ENCODE results near the gene RAPGEF6. TPM values are rescaled to one million over a fixed set of nuclear protein-coding genes. Genes with fewer than 3 reads are reported as not detected.

RAPGEF6 gene
- total and polyA plus RNA-seq, 9 donors: 5.8 to 21.4 (median 7.7) TPM

GRCh38 chr5:131671994-131672655 is 37.1 kb upstream of the RAPGEF6 start:
- H3K27me3 ChIP-seq (ENCODE audit: control insufficient read depth, insufficient read depth, low read length): no peaks in the 10 kb centered on the region
- WGBS (ENCODE audit: insufficient coverage): 30% methylated on average over 2 of the region's 2 CpGs
- no peaks in the 10 kb centered on the region for H3K9me3 ChIP-seq (replicated peaks; ENCODE audit: control insufficient read depth, low read depth, low read length)
- peaks cover 7% of the 10 kb centered on the region for H3K4me1 ChIP-seq (ENCODE audit: control insufficient read depth, insufficient read depth, low read length)
- no peak overlapping the region for H3K4me3 ChIP-seq (ENCODE audit: low read length)
- DNase-seq: peak; percentile 85
- peaks cover 25% of the 10 kb centered on the region for H3K36me3 ChIP-seq (ENCODE audit: control insufficient read depth, insufficient read depth, low read length)
- peak overlapping the region; percentile 42 for H3K27ac ChIP-seq (ENCODE audit: low read length)

GRCh38 chr5:131671409-131671808 is 36.4 kb upstream of the RAPGEF6 start:
- Histone ChIP-seq H3K27me3 (ENCODE audit: control insufficient read depth, insufficient read depth, low read length) (no peaks in the 10 kb centered on the region), H3K36me3 (ENCODE audit: control insufficient read depth, insufficient read depth, low read length) (peaks cover 18% of the 10 kb centered on the region)

GRCh38 chr5:131664929-131665328 is 29.9 kb upstream of the RAPGEF6 start:
- H3K36me3 ChIP-seq (ENCODE audit: control insufficient read depth, insufficient read depth, low read length): peaks cover 30% of the 10 kb centered on the region
- no peak overlapping the region for H3K4me3 ChIP-seq (ENCODE audit: low read length)
- no CpG with 5 or more reads among the region's 1 CpG for WGBS (ENCODE audit: insufficient coverage)
- peaks cover 18% of the 10 kb centered on the region for H3K9me3 ChIP-seq (replicated peaks; ENCODE audit: control insufficient read depth, low read depth, low read length)
- H3K27me3 ChIP-seq (ENCODE audit: control insufficient read depth, insufficient read depth, low read length): no peaks in the 10 kb centered on the region
- H3K4me1 ChIP-seq (ENCODE audit: control insufficient read depth, insufficient read depth, low read length): no peaks in the 10 kb centered on the region
- no peak overlapping the region for H3K27ac ChIP-seq (ENCODE audit: low read length)
- no peak for DNase-seq

More at GRCh38 chr5:131671409-131671808, 36.4 kb upstream of the RAPGEF6 start:
- H3K9me3 ChIP-seq (replicated peaks; ENCODE audit: control insufficient read depth, low read depth, low read length): no peaks in the 10 kb centered on the region
- H3K4me1 ChIP-seq (ENCODE audit: control insufficient read depth, insufficient read depth, low read length): peaks cover 7% of the 10 kb centered on the region
- no peak overlapping the region for H3K4me3 ChIP-seq (ENCODE audit: low read length)
- no peak overlapping the region for H3K27ac ChIP-seq (ENCODE audit: low read length)
- peak; percentile 5 for DNase-seq

- no CpG with 5 or more reads among the region's 1 CpG for WGBS (ENCODE audit: insufficient coverage)
- peaks cover 48% of the 10 kb centered on the region for H3K36me3 ChIP-seq (ENCODE audit: control insufficient read depth, insufficient read depth, low read length)
- H3K27ac ChIP-seq (ENCODE audit: low read length): no peak overlapping the region
- H3K27me3 ChIP-seq (ENCODE audit: control insufficient read depth, insufficient read depth, low read length): no peaks in the 10 kb centered on the region
- no peaks in the 10 kb centered on the region for H3K4me1 ChIP-seq (ENCODE audit: control insufficient read depth, insufficient read depth, low read length)
- H3K4me3 ChIP-seq (ENCODE audit: low read length): no peak overlapping the region
- no peak for DNase-seq
- H3K9me3 ChIP-seq (replicated peaks; ENCODE audit: control insufficient read depth, low read depth, low read length): peaks cover 22% of the 10 kb centered on the region
These were observed 26.9 kb upstream of the RAPGEF6 start for GRCh38 chr5:131661933-131662332.

GRCh38 chr5:131659841-131660240 is 24.8 kb upstream of the RAPGEF6 start:
- Histone ChIP-seq H3K9me3 (replicated peaks; ENCODE audit: control insufficient read depth, low read depth, low read length) (peaks cover 22% of the 10 kb centered on the region), H3K4me1 (ENCODE audit: control insufficient read depth, insufficient read depth, low read length) (no peaks in the 10 kb centered on the region), H3K36me3 (ENCODE audit: control insufficient read depth, insufficient read depth, low read length) (peaks cover 48% of the 10 kb centered on the region), H3K27ac (ENCODE audit: low read length) (no peak overlapping the region), H3K27me3 (ENCODE audit: control insufficient read depth, insufficient read depth, low read length) (no peaks in the 10 kb centered on the region), H3K4me3 (ENCODE audit: low read length) (no peak overlapping the region)
- 96% methylated on average over 5 of the region's 9 CpGs for WGBS (ENCODE audit: insufficient coverage)
- no peak for DNase-seq

- DNase-seq: no peak
- Histone ChIP-seq H3K4me3 (ENCODE audit: low read length) (no peak overlapping the region), H3K27ac (ENCODE audit: low read length) (no peak overlapping the region), H3K36me3 (ENCODE audit: control insufficient read depth, insufficient read depth, low read length) (peaks cover 47% of the 10 kb centered on the region), H3K9me3 (replicated peaks; ENCODE audit: control insufficient read depth, low read depth, low read length) (peaks cover 22% of the 10 kb centered on the region), H3K27me3 (ENCODE audit: control insufficient read depth, insufficient read depth, low read length) (no peaks in the 10 kb centered on the region), H3K4me1 (ENCODE audit: control insufficient read depth, insufficient read depth, low read length) (no peaks in the 10 kb centered on the region)
- over 99% methylated on average over 13 of the region's 13 CpGs for WGBS (ENCODE audit: insufficient coverage)
These were observed 24.3 kb upstream of the RAPGEF6 start for GRCh38 chr5:131659290-131659689.

- H3K9me3 ChIP-seq (replicated peaks; ENCODE audit: control insufficient read depth, low read depth, low read length): peaks cover 4% of the 10 kb centered on the region
- H3K4me1 ChIP-seq (ENCODE audit: control insufficient read depth, insufficient read depth, low read length): no peaks in the 10 kb centered on the region
- DNase-seq: no peak
- peaks cover 30% of the 10 kb centered on the region for H3K36me3 ChIP-seq (ENCODE audit: control insufficient read depth, insufficient read depth, low read length)
- no peaks in the 10 kb centered on the region for H3K27me3 ChIP-seq (ENCODE audit: control insufficient read depth, insufficient read depth, low read length)
- WGBS (ENCODE audit: insufficient coverage): 83% methylated on average over 1 of the region's 2 CpGs
- no peak overlapping the region for H3K27ac ChIP-seq (ENCODE audit: low read length)
- H3K4me3 ChIP-seq (ENCODE audit: low read length): no peak overlapping the region
These were observed 19.7 kb upstream of the RAPGEF6 start for GRCh38 chr5:131654776-131655175.

GRCh38 chr5:131654309-131654708 is 19.3 kb upstream of the RAPGEF6 start:
- no peaks in the 10 kb centered on the region for H3K27me3 ChIP-seq (ENCODE audit: control insufficient read depth, insufficient read depth, low read length)
- 96% methylated on average over 2 of the region's 2 CpGs for WGBS (ENCODE audit: insufficient coverage)
- H3K9me3 ChIP-seq (replicated peaks; ENCODE audit: control insufficient read depth, low read depth, low read length): no peaks in the 10 kb centered on the region
- peaks cover 25% of the 10 kb centered on the region for H3K36me3 ChIP-seq (ENCODE audit: control insufficient read depth, insufficient read depth, low read length)
- H3K4me3 ChIP-seq (ENCODE audit: low read length): no peak overlapping the region
- H3K4me1 ChIP-seq (ENCODE audit: control insufficient read depth, insufficient read depth, low read length): no peaks in the 10 kb centered on the region
- DNase-seq: no peak
- H3K27ac ChIP-seq (ENCODE audit: low read length): no peak overlapping the region

GRCh38 chr5:131649161-131649560 is 14.1 kb upstream of the RAPGEF6 start:
- Histone ChIP-seq H3K27ac (ENCODE audit: low read length) (no peak overlapping the region), H3K27me3 (ENCODE audit: control insufficient read depth, insufficient read depth, low read length) (no peaks in the 10 kb centered on the region), H3K4me3 (ENCODE audit: low read length) (no peak overlapping the region), H3K36me3 (ENCODE audit: control insufficient read depth, insufficient read depth, low read length) (peaks cover 19% of the 10 kb centered on the region), H3K4me1 (ENCODE audit: control insufficient read depth, insufficient read depth, low read length) (no peaks in the 10 kb centered on the region), H3K9me3 (replicated peaks; ENCODE audit: control insufficient read depth, low read depth, low read length) (no peaks in the 10 kb centered on the region)
- no CpG with 5 or more reads among the region's 3 CpGs for WGBS (ENCODE audit: insufficient coverage)
- DNase-seq: no peak

- WGBS (ENCODE audit: insufficient coverage): 88% methylated on average over 7 of the region's 10 CpGs
- Histone ChIP-seq H3K27me3 (ENCODE audit: control insufficient read depth, insufficient read depth, low read length) (no peaks in the 10 kb centered on the region), H3K27ac (ENCODE audit: low read length) (no peak overlapping the region), H3K36me3 (ENCODE audit: control insufficient read depth, insufficient read depth, low read length) (peaks cover 16% of the 10 kb centered on the region), H3K9me3 (replicated peaks; ENCODE audit: control insufficient read depth, low read depth, low read length) (no peaks in the 10 kb centered on the region), H3K4me3 (ENCODE audit: low read length) (no peak overlapping the region), H3K4me1 (ENCODE audit: control insufficient read depth, insufficient read depth, low read length) (no peaks in the 10 kb centered on the region)
- DNase-seq: no peak
These were observed 12.2 kb upstream of the RAPGEF6 start for GRCh38 chr5:131647048-131647769.

Measured in muscle of leg (tissue), 11 donors.